Right lobe of liver (tissue), 6 donors: ENCODE measurements around the gene PI3. TPM values are rescaled to one million over a fixed set of nuclear protein-coding genes. Genes with fewer than 3 reads are reported as not detected.

Experiments
- ATAC-seq, 4 donors: fragments of 200-7000 bp; cut with Tn5 transposase; one replicate each; pipeline ENCODE4 v1.9.1; 2020; ENCODE audit warnings: mild to moderate bottlenecking in 4 of 4, moderate library complexity in 4 of 4
- DNase-seq, 3 donors: peaks; one replicate each; pipeline ENCODE4 v3.0.0-alpha.2; 2020
- H3K27ac ChIP-seq, 3 donors: fragments of 200-600 bp; one replicate each; pipeline ENCODE4 v1.8.0; 2022
- H3K27me3 ChIP-seq, 2 donors: fragments of 200-600 bp; one replicate each; pipeline ENCODE4 v1.8.0; 2022
- H3K36me3 ChIP-seq, 4 donors: fragments of 200-600 bp; sonication (generic) in 1 of 4; one replicate each; pipeline versions ENCODE4 v1.5.1 to v1.8.0; 2017 to 2022; ENCODE audit warnings: control low read depth in 1 of 4
- H3K4me1 ChIP-seq, 4 donors: fragments of 200-600 bp; sonication (generic) in 1 of 4; one replicate each; pipeline versions ENCODE4 v1.5.1 to v1.8.0; 2017 to 2022; ENCODE audit warnings: control low read depth in 1 of 4
- H3K4me3 ChIP-seq, 3 donors: fragments of 200-600 bp; one replicate each; pipeline ENCODE4 v1.8.0; 2022
- H3K9me3 ChIP-seq, 4 donors: fragments of 200-600 bp; sonication (generic) in 1 of 4; one replicate each; pipeline versions ENCODE4 v1.5.1 to v1.8.0; 2017 to 2022; ENCODE audit warnings: control low read depth in 1 of 4
- POLR2A ChIP-seq: fragments of 450-650 bp; IDR thresholded peaks from one replicate; pipeline ENCODE4 v1.6.1; 2017; ENCODE audit warnings: antibody characterized with exemption, mild to moderate bottlenecking
- WGBS: methylation state at CpG from one replicate; pipeline ENCODE4 v1.1.6; 2018; ENCODE audit warnings: low coverage, low lambda C conversion rate; ENCODE audit not compliant: insufficient coverage; ENCODE audit errors: missing lambda C conversion rate; 5-methylcytosine and 5-hydroxymethylcytosine counted together
- intact Hi-C, 2 donors: fragments of 100-400 bp; cut with DNase I; formaldehyde crosslinking; loops; one replicate each; pipeline versions ENCODE4 v1.11.2 to v1.14.1; 2022
- total RNA-seq, 6 experiments: library from RNA; depleted of rRNA in 2 of 6; stranded (reverse); fragments of >200 nt in 2 of 6; fragmentation: NEBNext Ultra II Directional in 3 of 6; extraction: Animal tissue kit (Norgen Biotek cat#: 25700) in 3 of 6; gene quantifications; one replicate each; pipeline versions ENCODE4 v1.1.0 to v1.2.4, GENCODE V29; 2016 to 2023
- TF ChIP-seq, protein P1 (sequence below), 4 donors: fragments of 200-600 bp in 3 of 4; fragments of 450-650 bp in 1 of 4; IDR thresholded peaks; one replicate each; pipeline versions ENCODE4 v1.5.1 to v1.8.0; 2016 to 2022; ENCODE audit warnings: antibody characterized with exemption in 4 of 4, mild to moderate bottlenecking in 2 of 4
- donor health status: DM: no; HTN: yes; CAD: no.
- donor health status: DM: no; HTN: no; CAD: no.
- donor health status: DM: no; HTN: no; CAD: no.
- donor health status: DM: no; HTN: yes; CAD: no.
- donor health status: DM: no; HTN: yes; CAD: no.

PI3 gene
- total RNA-seq, 6 experiments from 2014 or later = not detected

- Histone ChIP-seq H3K36me3 (no peaks in the 10 kb centered on the region), H3K4me3 (no peak overlapping the region), H3K9me3 (no peaks in the 10 kb centered on the region), H3K27ac (no peak overlapping the region), H3K4me1 (no peaks in the 10 kb centered on the region), H3K27me3 (no peaks in the 10 kb centered on the region)
- WGBS = 64% methylated on average over 3 of the region's 3 CpGs
- intact Hi-C loops = no loop called here
- TF ChIP-seq, protein P1, sequence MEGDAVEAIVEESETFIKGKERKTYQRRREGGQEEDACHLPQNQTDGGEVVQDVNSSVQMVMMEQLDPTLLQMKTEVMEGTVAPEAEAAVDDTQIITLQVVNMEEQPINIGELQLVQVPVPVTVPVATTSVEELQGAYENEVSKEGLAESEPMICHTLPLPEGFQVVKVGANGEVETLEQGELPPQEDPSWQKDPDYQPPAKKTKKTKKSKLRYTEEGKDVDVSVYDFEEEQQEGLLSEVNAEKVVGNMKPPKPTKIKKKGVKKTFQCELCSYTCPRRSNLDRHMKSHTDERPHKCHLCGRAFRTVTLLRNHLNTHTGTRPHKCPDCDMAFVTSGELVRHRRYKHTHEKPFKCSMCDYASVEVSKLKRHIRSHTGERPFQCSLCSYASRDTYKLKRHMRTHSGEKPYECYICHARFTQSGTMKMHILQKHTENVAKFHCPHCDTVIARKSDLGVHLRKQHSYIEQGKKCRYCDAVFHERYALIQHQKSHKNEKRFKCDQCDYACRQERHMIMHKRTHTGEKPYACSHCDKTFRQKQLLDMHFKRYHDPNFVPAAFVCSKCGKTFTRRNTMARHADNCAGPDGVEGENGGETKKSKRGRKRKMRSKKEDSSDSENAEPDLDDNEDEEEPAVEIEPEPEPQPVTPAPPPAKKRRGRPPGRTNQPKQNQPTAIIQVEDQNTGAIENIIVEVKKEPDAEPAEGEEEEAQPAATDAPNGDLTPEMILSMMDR (IDR thresholded peaks at IDR 0.05) = no peak
- TF ChIP-seq POLR2A = no peak
- DNase-seq = no peak
- no peak for ATAC-seq
Measured at GRCh38 chr20:45212836-45213235, 38.1 kb downstream of the PI3 start.

DNA sequence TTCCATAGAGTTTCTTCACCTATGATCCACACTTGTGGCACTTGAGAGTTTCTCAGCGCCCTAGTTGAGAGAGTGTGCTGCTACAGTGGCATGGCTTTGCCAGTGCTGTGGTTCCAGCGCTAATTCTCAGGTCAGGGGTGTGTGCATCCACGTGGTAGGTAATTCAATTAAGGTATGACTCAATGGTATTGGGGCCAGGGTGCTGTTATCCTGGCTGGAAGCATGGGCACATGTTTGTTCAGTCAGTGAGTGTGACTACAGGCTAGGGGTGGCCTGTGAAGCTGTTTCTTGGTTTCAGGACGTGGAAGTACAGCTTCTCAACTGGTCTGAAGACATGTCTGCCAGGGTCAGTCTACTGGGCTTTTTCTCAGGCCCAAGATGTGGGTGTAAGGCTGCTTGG is 43.4 kb downstream of the PI3 start:
- 60% methylated on average over 2 of the region's 4 CpGs for WGBS
- Histone ChIP-seq H3K4me1 (no peaks in the 10 kb centered on the region), H3K4me3 (no peak overlapping the region), H3K36me3 (no peaks in the 10 kb centered on the region), H3K9me3 (no peaks in the 10 kb centered on the region), H3K27me3 (no peaks in the 10 kb centered on the region), H3K27ac (no peak overlapping the region)
- TF ChIP-seq, protein P1 (IDR thresholded peaks at IDR 0.05) = no peak
- intact Hi-C loops = no loop called here
- ATAC-seq (no peak), DNase-seq (no peak)

GRCh38 chr20:45218636-45219035 is 43.9 kb downstream of the PI3 start:
- H3K9me3 ChIP-seq = no peaks in the 10 kb centered on the region
- no peak for TF ChIP-seq POLR2A
- TF ChIP-seq, protein P1 (IDR thresholded peaks at IDR 0.05) = no peak
- intact Hi-C loops = no loop called here
- H3K27me3 ChIP-seq = no peaks in the 10 kb centered on the region
- ATAC-seq = no peak
- no peak overlapping the region for H3K4me3 ChIP-seq
- no peaks in the 10 kb centered on the region for H3K4me1 ChIP-seq
- no CpG with 5 or more reads among the region's 2 CpGs for WGBS
- H3K27ac ChIP-seq = no peak overlapping the region
- H3K36me3 ChIP-seq = no peaks in the 10 kb centered on the region
- DNase-seq = no peak

- TF ChIP-seq POLR2A = no peak
- TF ChIP-seq, protein P1 (IDR thresholded peaks at IDR 0.05) = no peak
Measured at GRCh38 chr20:45221076-45221475, 46.4 kb downstream of the PI3 start, which contains the start of gene SEMG2. Gene SEMG2, plus strand, starts transcription at chr20:45221373. Its CDS starts 17 bp downstream, at chr20:45221390.

GRCh38 chr20:45223136-45223535 is 48.4 kb downstream of the PI3 start:
- no peak for DNase-seq
- intact Hi-C loops = no loop called here

More at GRCh38 chr20:45221076-45221475, 46.4 kb downstream of the PI3 start, which contains the start of gene SEMG2:
- WGBS = 74% methylated on average over 4 of the region's 4 CpGs
- no peaks in the 10 kb centered on the region for H3K36me3 ChIP-seq
- no peaks in the 10 kb centered on the region for H3K27me3 ChIP-seq
- H3K9me3 ChIP-seq = no peaks in the 10 kb centered on the region
- no peak within 1 kb of the TSS for H3K4me3 ChIP-seq
- no peak within 1 kb of the TSS for H3K27ac ChIP-seq
- ATAC-seq = no peak
- no peak for DNase-seq
- H3K4me1 ChIP-seq = no peaks in the 10 kb centered on the region
- intact Hi-C loops = no loop called here

More at GRCh38 chr20:45223136-45223535, 48.4 kb downstream of the PI3 start:
- Histone ChIP-seq H3K27me3 (no peaks in the 10 kb centered on the region), H3K9me3 (no peaks in the 10 kb centered on the region), H3K4me3 (no peak overlapping the region), H3K36me3 (no peaks in the 10 kb centered on the region), H3K27ac (no peak overlapping the region), H3K4me1 (no peaks in the 10 kb centered on the region)
- ATAC-seq = no peak
- TF ChIP-seq POLR2A = no peak
- TF ChIP-seq, protein P1 (IDR thresholded peaks at IDR 0.05) = no peak
